Left ventricle myocardium superior (tissue), 1 donor: ENCODE measurements around the gene MED13L. TPM values are rescaled to one million over a fixed set of nuclear protein-coding genes. Genes with fewer than 3 reads are reported as not detected.
A peak's percentile ranks its signal among the peaks of the same experiment; 100 is the strongest.

Experiments
- ATAC-seq: fragments of 200-7000 bp; cut with Tn5 transposase; one replicate; pipeline ENCODE4 v1.9.1; 2020; ENCODE audit warnings: mild to moderate bottlenecking, moderate library complexity
- DNase-seq: peaks from one replicate; pipeline ENCODE4 v3.0.0-alpha.2; 2020
- intact Hi-C: fragments of 100-400 bp; cut with micrococcal nuclease; formaldehyde crosslinking; loops from one replicate; pipeline ENCODE4 v1.11.0; 2022
- total RNA-seq: library from RNA; stranded (reverse); fragmentation: NEBNext Ultra II Directional; extraction: Animal tissue kit (Norgen Biotek cat#: 25700); gene quantifications from one replicate; pipeline ENCODE4 v1.2.1, GENCODE V29; 2021
- donor health status: DM: no; HTN: yes; CAD: no; lungs with severe emphysema.

MED13L gene
- total RNA-seq, 1 donor from 2014 or later = 64.0 TPM

- ATAC-seq = no peak
- no peak for DNase-seq
- intact Hi-C loops = no loop called here
These were observed 76.7 kb downstream of the MED13L start for GRCh38 chr12:116200812-116201211.

DNA sequence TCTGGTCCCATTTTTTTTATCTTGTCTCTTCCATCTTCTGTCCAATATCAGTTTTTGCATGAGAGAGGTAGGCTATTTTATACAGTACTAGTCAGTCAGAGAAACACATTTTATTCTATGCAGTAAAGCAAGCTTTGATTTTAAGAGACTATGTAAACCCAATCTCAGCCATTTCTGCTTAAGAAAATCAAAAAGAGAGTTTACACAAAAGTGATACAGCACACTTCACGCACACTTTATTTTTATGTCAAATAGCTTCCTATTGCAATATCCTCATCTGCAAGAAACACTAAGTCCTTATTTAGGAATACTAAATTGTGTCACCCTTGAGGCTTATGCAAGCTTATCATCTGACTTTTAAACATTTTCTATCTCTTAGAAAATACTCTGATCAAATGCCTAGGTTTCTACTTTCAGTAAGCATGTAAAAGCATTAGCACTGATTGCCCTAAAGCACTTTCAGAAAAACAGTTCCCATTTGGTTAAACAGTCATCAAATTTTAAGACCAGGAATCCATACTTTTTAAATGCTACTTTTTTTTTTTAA lies 78.3 kb downstream of the MED13L start:
- DNase-seq (no peak), ATAC-seq (no peak)
- intact Hi-C loops = no loop called here

GRCh38 chr12:116196752-116197718 lies 80.5 kb downstream of the MED13L start:
- DNase-seq (no peak), ATAC-seq (peak; percentile 79)
- intact Hi-C loops = no loop called here

GRCh38 chr12:116196226-116196625 lies 81.3 kb downstream of the MED13L start:
- peak; percentile 43 for ATAC-seq
- intact Hi-C loops = no loop called here
- DNase-seq = no peak

GRCh38 chr12:116194935-116195431 lies 82.5 kb downstream of the MED13L start:
- DNase-seq (no peak), ATAC-seq (peak; percentile 15)
- intact Hi-C loops = no loop called here

GRCh38 chr12:116189692-116190091 lies 87.8 kb downstream of the MED13L start:
- DNase-seq = no peak
- no peak for ATAC-seq
- intact Hi-C loops = no loop called here

DNA sequence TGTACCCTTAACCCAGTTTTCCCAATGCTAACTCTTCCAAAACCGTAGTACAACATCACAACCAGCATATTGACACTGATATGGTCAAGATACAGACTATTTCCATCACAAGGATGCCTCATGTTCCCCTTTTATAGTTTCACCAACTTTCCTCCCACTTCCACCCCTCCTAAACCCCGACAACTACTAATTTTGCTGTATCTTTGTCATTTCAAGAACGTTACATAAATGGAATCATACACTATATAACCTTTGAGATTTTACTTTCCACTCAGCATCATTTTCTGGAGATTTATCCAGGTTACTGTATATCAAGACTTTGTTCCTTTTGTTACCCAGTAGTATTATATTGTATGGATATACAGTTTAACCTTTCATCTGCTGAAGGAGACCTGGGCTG lies 88.9 kb downstream of the MED13L start:
- DNase-seq = no peak
- ATAC-seq = no peak
- intact Hi-C loops = no loop called here

DNA sequence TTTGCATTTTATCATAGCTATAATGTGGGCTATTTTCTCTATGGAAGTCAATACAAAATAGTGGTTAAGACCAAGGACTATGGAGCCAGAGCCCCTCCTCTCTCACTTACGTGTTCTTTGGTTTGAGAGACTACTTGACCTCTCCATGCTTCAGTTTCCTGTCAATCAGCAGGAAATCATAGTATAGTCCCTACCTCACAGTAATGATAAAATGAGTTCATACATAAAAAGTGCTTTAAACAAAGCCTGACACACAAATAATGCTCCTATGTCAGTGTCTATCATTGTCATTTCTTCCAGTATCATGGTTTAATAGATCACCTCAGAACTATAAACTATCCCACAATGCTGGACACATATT lies 90.4 kb downstream of the MED13L start:
- intact Hi-C loops = no loop called here
- ATAC-seq (peak; percentile 28), DNase-seq (no peak)

DNA sequence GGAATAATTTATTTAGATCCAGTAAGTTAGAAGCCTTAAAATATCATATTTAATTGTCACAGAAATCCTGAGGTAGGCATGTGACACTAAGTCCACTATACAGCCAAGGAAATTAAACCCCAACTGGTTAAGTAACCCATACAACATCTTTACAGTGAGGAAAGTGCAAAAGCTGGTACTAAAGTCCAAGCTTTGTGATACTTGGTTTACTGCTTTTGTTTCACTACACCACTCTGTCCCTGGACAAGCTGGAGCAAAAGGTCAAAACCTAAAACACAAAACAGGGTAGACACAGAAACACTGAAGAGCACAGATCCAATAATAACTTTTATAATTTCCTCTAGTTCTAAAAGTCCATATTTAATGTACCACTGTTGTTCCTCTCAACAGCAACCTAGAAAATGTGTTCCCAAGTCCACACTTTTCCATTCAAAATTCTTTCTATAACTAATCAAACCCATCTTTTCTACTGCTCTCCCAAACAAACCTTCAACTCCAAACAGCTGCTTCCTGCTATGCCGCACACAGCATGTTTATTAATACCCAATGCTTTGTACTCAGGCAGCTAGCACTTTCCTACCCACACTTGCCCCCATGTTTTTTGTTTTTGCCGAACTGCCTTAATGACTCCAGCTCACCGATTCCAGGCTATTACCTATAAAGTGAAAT lies 90.9 kb downstream of the MED13L start:
- ATAC-seq = peak; percentile 61
- intact Hi-C loops = no loop called here
- no peak for DNase-seq

GRCh38 chr12:116184763-116185162 lies 92.7 kb downstream of the MED13L start:
- ATAC-seq (no peak), DNase-seq (no peak)
- intact Hi-C loops = no loop called here

DNA sequence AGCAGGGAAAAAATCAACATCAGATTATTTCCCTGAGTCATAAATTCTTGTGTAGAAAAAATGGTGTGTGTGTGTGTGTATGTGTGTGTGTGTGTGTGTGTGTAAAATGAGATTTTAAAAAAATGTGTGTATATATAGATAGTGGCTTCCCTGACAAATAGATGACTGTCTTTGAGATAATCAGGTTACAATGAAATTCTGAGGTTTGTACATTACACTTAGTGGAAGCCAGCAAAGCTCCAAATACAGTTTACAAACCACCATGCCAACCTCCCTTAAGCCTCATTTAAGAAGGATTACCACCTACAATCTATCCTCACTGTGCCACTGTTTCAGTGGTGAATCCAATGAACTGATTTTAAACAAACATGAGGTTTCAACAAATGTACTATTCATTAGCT lies 93.8 kb downstream of the MED13L start:
- intact Hi-C loops = no loop called here
- ATAC-seq = no peak
- no peak for DNase-seq

- intact Hi-C loops = no loop called here
- ATAC-seq (peak; percentile 25), DNase-seq (no peak)
These were observed 95.0 kb downstream of the MED13L start for GRCh38 chr12:116182359-116183063.

GRCh38 chr12:116180448-116180847 lies 97.0 kb downstream of the MED13L start:
- ATAC-seq (no peak), DNase-seq (no peak)
- intact Hi-C loops = no loop called here

DNA sequence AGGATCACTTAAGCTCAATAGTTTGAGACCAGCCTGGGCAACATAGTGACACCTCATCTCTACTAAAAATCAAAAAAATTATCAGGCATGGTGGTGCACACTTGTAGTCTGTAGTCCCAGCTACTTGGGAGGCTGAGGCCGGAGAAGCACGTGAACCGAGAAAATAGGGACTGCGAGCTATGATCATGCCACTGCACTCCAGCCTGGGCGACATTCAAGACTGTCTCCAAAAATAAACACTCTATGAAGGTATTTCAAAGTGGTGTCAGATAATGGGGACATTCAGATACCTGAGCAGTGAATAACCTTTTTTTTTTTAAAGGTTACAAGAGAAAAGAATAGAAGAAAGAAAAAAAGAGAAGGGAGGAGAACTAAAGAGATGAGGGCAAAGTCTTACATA lies 98.1 kb downstream of the MED13L start:
- ATAC-seq (peak; percentile 41), DNase-seq (no peak)
- intact Hi-C loops = no loop called here

DNA sequence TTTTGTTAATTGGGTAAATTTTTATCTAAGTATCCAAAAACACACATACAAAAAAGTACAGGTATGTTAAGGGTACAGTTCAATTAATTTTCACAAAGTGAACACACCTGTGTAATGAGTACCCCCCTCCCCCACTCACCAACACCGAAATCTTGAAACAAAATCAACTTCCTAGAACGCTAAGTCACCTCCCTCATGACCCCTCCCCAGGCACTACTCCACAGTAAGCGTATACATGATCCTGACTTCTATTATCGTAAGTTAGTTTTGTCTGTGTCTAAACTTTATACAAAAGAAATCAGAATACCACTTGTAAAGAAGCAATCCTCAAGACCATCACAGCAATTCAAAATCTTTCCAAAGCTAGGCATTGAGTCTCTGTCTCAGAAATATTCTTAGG lies 100.5 kb downstream of the MED13L start:
- intact Hi-C loops = no loop called here
- ATAC-seq (no peak), DNase-seq (no peak)

- ATAC-seq (no peak), DNase-seq (no peak)
- intact Hi-C loops = no loop called here
These were observed 102.6 kb downstream of the MED13L start for GRCh38 chr12:116174904-116175303.

- DNase-seq = no peak
- intact Hi-C loops = no loop called here
- ATAC-seq = no peak
These were observed 103.5 kb downstream of the MED13L start for GRCh38 chr12:116174006-116174405.

DNA sequence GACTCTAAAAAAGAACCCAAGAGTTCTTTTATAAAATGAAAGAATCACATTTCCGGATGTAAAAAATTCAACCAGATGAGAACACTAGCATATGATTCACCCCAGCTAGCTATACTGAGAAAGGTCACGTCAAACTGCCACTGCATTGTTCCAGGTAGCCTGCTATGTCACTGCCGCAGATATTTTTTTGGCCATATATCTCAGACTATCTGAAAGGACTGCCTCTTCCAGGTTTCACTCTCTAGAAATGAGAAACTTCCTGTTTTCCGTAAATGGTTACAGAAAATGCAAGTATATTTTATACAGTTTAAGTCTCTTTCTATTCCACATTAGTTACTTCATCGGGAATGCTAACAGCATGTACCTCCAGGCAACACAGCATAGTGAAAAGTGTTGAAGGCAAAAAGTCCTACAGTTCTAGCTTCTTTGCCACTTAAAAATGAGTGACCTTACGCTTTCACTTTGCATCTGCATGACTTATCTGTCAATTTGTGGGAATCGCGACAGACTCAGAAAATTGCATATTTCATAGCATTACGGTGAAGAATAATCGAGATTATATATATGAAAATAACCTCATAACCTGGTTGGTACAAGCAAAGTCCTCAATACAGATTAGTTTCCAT lies 105.2 kb downstream of the MED13L start:
- intact Hi-C loops = no loop called here
- DNase-seq = no peak
- peak; percentile 35 for ATAC-seq

DNA sequence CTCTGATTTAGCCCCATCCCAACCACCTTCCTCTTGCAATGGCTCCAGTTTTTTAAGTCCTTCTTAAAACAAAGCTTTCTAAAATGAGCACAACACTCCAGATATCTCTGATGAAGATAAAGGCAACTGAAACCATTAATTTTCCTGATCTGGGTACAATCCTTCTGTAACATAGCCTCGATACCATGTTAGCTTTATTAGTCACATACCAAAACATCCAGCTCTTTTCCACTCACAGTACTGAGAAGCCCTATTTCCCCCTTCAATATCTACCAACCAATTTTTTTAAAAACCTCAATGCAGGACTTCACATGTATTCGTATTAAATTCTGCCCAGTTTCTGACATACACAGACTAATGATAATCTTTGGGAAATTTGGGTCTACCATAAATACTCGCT lies 105.9 kb downstream of the MED13L start:
- intact Hi-C loops = no loop called here
- DNase-seq (no peak), ATAC-seq (no peak)
